Prostate gland (tissue), 2 donors: Measurements from ENCODE around the gene AFP.

Source experiments
- CTCF ChIP-seq, 4 experiments: fragments of 200-600 bp in 2 of 4; fragments of 450-650 bp in 2 of 4; sonication (generic) in 2 of 4; IDR thresholded peaks; 1 replicate in 3 of 4; 2 replicates in 1 of 4; pipeline ENCODE4 v1.5.1; 2016 to 2019; ENCODE audit warnings: antibody characterized with exemption in 4 of 4, mild to moderate bottlenecking in 2 of 4, moderate library complexity in 2 of 4
- POLR2A ChIP-seq: fragments of 450-650 bp; IDR thresholded peaks from one replicate; pipeline ENCODE4 v1.6.1; 2016; ENCODE audit warnings: antibody characterized with exemption, mild to moderate bottlenecking
- POLR2AphosphoS5 ChIP-seq: sonication (generic); formaldehyde crosslinking; IDR thresholded peaks from one replicate; pipeline ENCODE4 v1.6.1; 2017; ENCODE audit warnings: antibody characterized with exemption

GRCh38 chr4:73429826-73430587, 6.0 kb upstream of the AFP start:
- no peak for TF ChIP-seq CTCF (IDR thresholded peaks at IDR 0.05)
- TF ChIP-seq POLR2AphosphoS5, result no peak
- TF ChIP-seq POLR2A, result no peak
